Measurements from ENCODE around the gene TUBB4B.
A peak's percentile ranks its signal among the peaks of the same experiment; 100 is the strongest.

The TUBB4B gene

GRCh38 chr9:137194909-137195308, 46.2 kb upstream of the TUBB4B start:
- DNase-seq (ENCODE audit: low read depth), result peak; percentile 33
- no peak overlapping the region for H3K4me3 ChIP-seq (ENCODE audit: low read length)
- TF ChIP-seq, protein P1, sequence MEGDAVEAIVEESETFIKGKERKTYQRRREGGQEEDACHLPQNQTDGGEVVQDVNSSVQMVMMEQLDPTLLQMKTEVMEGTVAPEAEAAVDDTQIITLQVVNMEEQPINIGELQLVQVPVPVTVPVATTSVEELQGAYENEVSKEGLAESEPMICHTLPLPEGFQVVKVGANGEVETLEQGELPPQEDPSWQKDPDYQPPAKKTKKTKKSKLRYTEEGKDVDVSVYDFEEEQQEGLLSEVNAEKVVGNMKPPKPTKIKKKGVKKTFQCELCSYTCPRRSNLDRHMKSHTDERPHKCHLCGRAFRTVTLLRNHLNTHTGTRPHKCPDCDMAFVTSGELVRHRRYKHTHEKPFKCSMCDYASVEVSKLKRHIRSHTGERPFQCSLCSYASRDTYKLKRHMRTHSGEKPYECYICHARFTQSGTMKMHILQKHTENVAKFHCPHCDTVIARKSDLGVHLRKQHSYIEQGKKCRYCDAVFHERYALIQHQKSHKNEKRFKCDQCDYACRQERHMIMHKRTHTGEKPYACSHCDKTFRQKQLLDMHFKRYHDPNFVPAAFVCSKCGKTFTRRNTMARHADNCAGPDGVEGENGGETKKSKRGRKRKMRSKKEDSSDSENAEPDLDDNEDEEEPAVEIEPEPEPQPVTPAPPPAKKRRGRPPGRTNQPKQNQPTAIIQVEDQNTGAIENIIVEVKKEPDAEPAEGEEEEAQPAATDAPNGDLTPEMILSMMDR (IDR thresholded peaks at IDR 0.05; ENCODE audit: insufficient read depth, low read depth, low read length, missing control alignments), result no peak

DNA sequence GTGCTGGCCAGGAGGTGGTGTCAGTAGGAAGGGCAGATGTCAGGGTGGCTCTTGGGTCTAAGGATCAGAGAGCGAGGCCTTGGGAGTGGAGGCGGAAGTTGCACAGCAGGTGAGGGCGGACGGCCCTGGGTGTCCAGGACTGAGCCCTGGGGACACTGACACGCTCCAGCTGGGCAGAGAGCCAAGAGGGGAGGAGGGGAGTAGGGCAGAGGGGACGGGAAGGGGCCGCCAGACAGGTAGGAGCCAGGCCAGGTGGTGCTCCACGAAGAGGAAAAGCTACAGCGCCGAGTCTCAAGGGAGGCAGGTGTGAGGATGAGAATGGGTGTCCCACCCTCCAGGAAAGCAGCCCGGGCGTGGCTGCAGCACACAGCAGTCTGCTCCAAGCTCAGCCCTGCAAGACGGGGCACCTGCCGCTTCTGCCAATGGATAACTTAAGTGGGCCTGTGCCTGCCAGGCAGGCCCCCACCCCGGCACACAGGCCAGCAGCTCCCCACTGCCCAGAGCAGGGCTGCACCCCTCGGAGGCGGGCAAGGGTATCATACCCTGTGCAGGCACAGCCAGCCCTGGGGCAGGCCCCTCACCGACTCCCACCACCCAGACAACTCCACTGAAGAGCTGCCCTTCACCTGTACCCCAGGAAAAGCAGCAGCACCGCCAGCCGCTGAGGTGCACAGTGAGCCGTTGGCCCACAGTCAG, 45.4 kb upstream of the TUBB4B start:
- TF ChIP-seq, protein P1 (IDR thresholded peaks at IDR 0.05; ENCODE audit: insufficient read depth, low read depth, low read length, missing control alignments), result no peak
- H3K4me3 ChIP-seq (ENCODE audit: low read length), result no peak overlapping the region
- DNase-seq (ENCODE audit: low read depth), result peak; percentile 30

GRCh38 chr9:137198051-137198901, 42.8 kb upstream of the TUBB4B start:
- TF ChIP-seq, protein P1 (IDR thresholded peaks at IDR 0.05; ENCODE audit: insufficient read depth, low read depth, low read length, missing control alignments), result no peak
- peak overlapping the region; percentile 11 for H3K4me3 ChIP-seq (ENCODE audit: low read length)
- no peak for DNase-seq (ENCODE audit: low read depth)

- TF ChIP-seq, protein P1 (IDR thresholded peaks at IDR 0.05; ENCODE audit: insufficient read depth, low read depth, low read length, missing control alignments), result no peak
- DNase-seq (ENCODE audit: low read depth), result no peak
- peak overlapping the region; percentile 7 for H3K4me3 ChIP-seq (ENCODE audit: low read length)
Measured at GRCh38 chr9:137198902-137199283, 42.2 kb upstream of the TUBB4B start.

GRCh38 chr9:137199411-137200121, 41.5 kb upstream of the TUBB4B start:
- DNase-seq (ENCODE audit: low read depth), result no peak
- peak overlapping the region; percentile 26 for H3K4me3 ChIP-seq (ENCODE audit: low read length)
- TF ChIP-seq, protein P1 (IDR thresholded peaks at IDR 0.05; ENCODE audit: insufficient read depth, low read depth, low read length, missing control alignments), result no peak

GRCh38 chr9:137200311-137201204, 40.5 kb upstream of the TUBB4B start, which contains the start of gene TPRN:
TPRN (minus strand) TSS chr9:137200741; CDS start chr9:137200711, 30 bp downstream.
- peak within 1 kb of the TSS; percentile 64 for H3K4me3 ChIP-seq (ENCODE audit: low read length)
- TF ChIP-seq, protein P1 (IDR thresholded peaks at IDR 0.05; ENCODE audit: insufficient read depth, low read depth, low read length, missing control alignments), result no peak
- DNase-seq (ENCODE audit: low read depth), result peak; percentile 99

Data from epithelial cell of esophagus (primary cell).